Raji (cell line): ENCODE data around the gene PRKAG2.

Experiments
- POLR2A ChIP-seq: IDR thresholded peaks from 2 replicates; pipeline ENCODE4 v1.6.1; 2011; ENCODE audit warnings: low read depth, low read length, control low read depth; ENCODE audit not compliant: insufficient read depth

Gene PRKAG2

DNA sequence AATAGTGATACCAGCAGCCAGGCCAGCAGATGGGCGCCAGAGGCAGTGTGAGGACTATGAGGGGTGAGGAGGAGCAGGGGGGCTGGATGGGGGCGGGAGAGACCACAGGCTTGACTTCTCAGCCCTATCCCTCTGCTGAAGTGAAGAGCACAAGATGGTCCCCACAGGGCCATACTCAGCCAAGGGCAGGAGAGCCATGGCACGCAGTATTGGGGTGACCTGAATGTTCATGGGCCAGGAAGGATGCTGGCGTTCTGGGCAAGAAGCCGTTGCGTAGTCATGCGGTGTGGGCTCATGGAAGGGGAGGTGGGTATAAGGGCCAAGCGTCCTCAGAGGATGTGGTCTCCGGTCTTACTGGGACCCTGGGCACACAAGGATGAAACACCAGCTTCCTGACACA is 146.3 kb downstream of the PRKAG2 start:
- TF ChIP-seq POLR2A = no peak

DNA sequence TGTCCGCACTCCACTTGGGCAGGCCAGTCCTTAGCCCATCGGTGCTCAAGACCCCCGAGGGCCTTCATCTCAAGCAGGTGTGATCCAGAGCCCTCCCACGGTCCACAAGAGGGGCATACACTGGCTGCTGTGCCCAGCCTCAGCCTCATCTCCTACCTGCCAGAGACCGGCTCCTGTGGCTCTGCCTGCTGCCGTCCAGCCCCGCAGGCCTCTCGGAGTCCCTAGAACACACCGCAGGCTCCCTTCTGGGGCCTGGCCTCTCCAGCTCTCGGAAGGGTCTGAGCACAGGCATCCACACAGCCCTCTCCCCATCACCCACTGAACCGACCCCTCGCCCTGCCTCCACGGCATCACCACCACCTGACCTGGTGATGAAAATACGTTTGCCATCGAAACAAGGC is 147.4 kb downstream of the PRKAG2 start:
- no peak for TF ChIP-seq POLR2A

DNA sequence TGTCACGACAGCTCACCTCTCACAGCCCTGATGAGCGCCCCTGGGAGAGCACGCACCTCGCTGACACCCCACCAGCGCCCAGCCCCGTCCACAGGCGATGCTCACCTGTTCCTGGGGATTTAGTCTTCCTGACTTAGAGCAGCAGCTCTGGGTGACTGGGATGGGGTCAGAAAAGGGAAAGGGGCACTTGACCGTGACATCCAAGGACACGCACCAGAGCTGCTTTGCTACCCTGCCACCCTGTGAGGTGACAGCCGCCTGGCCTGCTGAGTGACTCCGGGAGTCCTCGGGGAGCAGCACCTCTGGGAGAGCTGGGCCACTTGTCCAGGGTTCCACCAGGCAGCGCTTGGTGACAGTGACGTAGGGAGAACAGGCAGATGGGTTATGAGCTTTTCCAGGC is 148.2 kb downstream of the PRKAG2 start:
- no peak for TF ChIP-seq POLR2A

DNA sequence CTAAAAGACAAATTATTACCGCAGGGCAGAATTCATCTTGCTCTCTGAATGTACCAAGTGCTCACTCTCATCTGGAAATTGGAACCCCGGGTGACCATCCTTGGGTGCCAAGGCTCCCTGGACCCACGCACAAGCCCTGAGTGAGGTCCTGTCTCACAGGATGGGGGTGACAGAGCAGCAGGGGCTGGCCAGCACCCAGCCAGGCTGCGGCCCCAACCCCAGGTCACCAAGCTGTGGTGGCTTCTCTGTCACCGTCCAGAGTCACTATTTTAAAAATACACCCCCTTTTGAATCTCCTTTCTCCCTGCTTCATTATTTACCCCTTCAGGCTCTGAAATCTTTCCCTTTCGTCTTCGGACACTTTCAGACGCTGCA is 148.6 kb downstream of the PRKAG2 start:
- no peak for TF ChIP-seq POLR2A

DNA sequence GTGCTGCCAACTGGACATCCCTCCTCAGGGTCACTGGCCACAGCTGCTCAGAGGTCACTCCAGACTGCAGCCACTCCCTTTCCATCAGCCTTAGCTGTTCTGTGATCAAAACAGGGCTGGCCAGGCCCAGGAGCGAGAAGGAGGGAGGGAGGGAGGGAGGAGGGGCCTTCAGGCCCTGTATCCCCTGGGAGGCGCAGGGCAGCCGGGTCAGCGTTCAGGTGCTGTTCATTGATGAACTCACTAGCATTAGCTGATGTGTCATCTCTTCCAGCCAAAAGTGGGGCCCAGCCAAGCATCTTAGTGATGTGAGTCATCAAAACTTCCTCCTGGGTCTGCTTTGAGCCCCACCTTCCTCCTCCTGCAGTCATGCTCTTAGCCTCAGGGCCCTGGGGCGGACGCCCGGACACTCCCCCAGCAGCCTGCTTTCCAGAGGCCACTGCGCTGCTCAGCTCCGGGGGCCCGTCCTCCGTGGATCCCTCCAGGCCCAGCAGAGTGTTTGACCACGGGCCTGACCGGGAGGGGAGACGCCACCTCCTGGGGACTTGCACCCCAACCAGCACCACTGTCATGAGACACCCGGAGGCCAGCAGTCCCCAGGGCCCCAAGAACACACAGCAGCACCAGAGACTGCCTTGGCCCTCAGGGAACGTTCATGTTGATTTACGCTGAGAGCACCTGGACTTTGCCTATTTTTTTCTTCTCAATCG is 149.2 kb downstream of the PRKAG2 start:
- no peak for TF ChIP-seq POLR2A

DNA sequence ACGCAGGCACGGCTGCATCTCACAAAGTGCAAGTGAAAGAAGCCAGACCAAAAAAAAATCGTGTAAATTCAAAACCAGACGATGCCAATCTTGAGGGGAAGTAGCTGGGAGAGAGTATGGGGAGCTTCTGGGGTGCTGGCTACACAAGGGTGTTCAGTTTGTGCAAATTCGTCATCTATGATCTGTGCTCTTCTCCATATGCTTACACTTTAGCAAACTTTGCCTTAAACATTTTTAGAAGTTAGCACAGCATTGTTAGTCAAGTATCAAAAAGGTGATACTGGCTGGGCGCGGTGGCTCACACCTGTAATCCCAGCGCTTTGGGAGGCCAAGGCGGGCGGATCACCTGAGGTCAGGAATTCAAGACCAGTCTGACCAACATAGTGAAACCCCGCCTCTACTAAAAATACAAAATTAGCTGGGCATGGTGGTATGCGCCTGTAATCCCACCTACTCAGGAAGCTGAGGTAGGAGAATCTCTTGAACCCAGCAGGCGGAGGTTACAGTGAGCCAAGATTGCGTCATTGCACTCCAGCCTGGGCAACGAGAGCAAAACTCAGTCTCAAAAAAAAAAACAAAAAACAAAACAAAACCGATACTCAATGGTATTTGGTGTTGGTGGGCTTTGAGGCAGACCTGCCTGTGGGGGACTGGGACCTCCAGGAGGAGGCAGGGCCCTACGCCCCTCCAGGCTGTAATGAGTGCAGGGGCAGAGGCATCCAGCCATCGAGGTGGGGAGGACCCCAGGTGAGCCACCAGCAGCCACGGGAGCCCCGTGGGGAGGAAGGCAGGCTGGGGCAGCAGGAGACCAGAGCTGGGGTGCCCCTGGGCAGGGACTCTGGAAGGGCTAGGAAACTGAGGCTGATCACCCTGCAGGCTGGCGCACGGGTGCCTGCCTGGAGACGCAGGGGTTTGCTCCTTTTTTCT is 150.0 kb downstream of the PRKAG2 start:
- TF ChIP-seq POLR2A = no peak

DNA sequence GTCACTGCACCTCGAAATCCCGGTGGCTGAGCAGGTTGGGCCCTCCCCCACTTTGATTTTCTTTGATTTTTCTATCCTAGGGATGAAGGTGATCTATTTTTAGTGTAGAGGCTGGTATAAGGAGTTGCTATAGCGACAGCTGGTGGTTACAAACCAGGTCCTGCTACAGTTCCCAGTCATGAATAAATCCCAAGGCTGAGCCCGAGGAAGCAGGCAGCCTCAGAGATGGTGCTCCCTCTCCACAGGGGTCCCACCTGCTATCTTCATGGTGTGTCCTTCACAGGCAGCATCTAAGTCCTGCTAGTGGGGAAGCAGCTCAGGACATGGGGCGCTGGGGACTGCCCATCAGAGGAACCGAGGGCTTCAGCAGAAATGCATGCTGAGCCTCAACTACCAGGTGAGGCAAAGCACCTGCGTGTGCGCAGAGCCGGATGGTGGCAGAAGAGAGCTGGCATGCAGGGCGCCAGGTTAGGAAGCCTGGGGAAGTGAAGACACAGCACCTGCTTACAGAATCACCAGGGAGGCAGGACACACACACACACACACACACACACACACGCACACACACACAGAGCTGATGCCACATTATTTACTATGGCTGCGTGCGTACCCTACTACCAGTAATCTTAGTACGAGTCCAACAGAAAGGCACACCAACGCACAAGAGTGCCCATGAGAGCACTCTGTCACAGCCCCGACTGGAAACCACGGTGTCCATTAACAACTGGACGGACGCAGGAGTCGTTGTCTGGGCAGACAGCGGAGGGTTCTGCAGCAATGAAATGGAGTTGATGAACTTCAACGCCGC is 150.9 kb downstream of the PRKAG2 start:
- no peak for TF ChIP-seq POLR2A

DNA sequence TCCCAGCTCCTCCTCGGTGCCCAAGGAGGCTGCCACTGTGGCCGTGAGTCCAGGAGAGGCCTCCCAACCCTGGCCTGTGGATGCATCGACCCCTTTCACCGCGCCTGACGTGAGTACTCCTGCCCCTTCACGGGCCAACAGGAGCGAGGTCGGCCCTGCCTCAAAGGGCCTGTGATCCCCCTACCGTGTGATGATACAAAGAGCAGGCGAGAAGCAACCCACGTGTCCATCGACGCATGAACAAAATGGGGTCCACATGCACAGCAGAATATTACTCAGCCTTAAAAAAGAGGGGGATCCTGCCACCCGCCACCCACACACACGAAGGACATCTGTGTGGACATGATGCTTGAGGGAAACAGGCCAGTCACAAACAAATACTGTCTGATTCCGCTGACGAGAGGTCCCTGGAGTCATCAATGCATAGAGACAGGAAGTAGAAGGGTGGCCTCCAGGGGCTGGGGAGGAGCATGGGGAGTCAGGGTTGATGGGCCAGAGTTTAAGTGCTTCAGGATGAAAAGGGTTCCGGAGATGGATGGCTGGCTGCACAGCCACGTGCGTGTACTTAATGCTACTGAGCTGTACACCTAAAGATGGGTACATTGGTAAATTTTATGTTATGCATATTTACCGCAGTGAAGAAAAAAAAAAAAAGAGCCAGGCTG is 151.9 kb downstream of the PRKAG2 start:
- TF ChIP-seq POLR2A = no peak

DNA sequence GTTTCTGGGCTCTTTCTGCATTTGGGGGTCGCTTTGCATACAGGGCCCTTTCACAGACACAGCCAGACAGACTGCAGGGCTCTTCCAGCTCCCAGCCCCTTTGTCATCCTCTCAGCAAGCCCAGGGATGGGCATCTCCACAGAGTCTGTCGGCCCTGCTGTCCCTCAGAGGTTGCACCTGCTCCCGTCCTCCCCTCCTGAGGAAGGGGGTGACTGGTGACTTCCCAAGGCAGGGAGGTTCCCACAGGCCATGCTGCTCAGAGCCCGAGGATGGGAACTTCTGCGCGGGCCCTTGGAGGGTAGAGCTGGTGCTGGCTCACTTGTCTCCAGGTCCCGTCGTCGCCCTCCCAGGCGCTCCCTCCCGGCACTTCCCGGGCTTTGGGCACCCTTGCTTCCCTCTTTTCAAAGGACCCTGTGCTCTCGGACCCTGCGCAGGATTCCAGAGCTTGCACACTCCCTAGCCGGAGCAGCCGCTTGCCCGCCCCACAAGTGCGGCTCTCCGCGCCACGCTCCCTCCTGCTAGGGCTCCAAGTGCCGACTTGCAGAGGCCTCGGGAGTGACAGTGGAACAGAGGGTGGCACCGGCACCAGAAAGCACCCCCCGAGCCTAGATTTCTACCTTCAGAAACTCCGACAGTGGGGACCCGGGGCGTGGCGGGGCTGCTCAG is 152.5 kb downstream of the PRKAG2 start:
- no peak for TF ChIP-seq POLR2A

DNA sequence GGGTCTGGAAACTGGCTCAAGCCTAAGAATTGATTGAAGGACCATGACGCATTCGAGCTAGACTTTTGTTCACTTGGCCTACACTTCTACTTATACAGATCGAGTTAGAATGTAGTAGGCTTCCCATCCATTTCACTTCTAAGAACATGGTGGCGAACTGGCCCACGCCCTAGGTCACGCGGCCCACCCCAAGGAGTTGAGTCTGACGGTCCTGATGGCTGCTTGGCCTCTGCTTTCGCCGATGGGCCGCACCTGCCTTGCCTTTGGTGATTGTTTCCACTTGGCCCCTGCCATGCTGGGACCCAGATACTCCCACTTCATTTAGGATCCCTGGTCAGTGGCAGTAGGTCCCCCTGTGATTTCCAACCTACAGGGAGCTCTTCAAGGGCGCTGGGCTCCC is 153.6 kb downstream of the PRKAG2 start:
- no peak for TF ChIP-seq POLR2A

DNA sequence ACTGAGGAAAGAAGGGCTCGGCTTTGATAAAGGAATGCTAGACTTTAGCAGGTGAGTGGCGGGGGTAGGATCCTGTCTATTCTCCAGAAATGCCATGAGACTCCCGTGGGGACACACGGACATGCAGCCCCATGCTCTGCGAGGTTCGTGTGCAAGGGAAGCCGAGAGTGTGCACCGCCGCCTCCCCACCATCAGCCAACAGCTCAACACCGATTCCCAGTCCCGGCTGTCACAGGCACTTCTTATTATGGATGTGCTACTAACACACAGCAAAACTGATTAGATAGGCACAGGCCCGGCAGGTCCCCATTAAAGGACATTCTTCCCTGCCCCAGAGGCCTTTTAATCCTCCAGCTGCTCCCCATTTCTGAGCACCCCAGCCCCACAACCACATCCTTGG is 154.4 kb downstream of the PRKAG2 start:
- no peak for TF ChIP-seq POLR2A

DNA sequence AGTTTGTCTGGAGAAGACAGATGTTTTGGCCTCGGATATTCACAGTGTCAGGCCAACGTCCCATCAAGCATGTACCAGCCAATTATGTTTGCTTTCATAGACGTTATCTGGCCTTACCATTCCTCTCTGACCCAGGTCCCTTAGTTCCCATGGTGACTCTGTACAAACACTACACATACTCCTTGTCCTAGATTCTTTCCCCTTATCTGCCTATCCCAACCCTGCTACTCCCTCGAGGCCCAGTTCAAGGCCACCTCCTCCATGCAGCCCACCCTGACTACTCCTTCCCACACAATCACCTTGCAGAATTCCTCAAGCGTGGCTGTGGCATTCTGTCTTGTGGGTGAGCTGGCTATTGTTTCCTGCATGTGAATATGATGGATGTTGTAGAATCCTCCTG is 155.2 kb downstream of the PRKAG2 start:
- no peak for TF ChIP-seq POLR2A

DNA sequence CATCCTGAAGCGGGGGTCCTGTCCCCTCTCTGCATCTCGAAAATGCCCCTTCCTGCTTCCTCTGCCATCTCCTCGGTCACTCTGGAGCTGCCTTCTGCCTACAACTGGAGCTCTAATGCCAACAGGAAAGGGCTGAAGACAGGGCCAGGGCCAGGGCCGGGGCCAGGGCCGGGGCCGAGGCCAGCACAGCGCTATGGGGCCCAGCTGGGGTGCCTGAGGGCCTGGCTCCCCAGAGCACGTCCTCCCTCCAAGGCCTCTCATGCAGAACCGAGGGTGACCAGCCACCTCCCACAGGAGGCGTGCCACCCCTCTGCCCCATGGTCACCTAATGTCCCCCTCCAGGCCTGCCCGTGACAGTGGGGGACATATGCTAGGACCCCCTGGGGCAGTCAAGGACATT is 155.7 kb downstream of the PRKAG2 start:
- TF ChIP-seq POLR2A = no peak

DNA sequence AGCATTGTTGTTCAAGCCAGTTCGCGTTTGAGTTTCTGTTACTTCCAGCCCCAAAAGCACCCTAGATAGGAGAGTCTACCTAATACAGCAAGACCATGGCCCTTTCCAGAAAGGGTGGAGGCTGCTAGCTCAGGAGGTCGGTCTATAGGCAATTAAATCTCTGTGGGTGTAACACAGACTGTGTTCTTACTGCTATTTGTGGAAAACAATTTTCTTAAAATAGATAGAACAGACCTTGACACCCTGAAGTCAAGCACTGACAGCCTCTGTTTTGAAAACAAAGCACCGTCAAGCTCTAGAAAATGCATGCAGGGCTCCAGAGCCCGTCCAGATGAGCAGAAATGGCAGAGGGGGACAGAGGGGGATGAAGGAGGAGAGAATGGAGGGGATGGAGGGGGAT is 156.6 kb downstream of the PRKAG2 start:
- TF ChIP-seq POLR2A = no peak

DNA sequence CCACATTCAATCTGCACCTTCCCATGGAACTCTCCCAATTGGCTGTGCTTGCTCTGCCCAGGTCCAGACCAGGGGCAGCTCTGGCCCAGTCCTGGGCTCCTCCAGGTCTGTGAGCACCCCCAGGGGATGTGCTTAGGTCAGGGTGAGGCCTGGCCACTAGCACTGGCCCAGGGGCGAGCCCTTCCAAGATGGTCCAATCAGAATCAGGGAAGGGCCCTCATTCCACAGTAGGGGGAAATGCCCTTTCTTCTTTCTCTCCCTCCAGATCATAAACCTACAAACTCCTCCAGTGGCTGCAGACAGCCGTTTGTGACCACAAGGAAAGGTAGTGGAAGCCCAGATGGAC is 157.0 kb downstream of the PRKAG2 start:
- no peak for TF ChIP-seq POLR2A
